ENCODE data around the gene ATG5. TPM values are rescaled to one million over a fixed set of nuclear protein-coding genes. Genes with fewer than 3 reads are reported as not detected.

The ATG5 gene
- total and polyA plus RNA-seq, 9 of the 15 experiments (the other 6 are each of a cell fraction or from before 2014, with no cell fraction given) = 29.0 to 80.0 (median 53.2) TPM

DNA sequence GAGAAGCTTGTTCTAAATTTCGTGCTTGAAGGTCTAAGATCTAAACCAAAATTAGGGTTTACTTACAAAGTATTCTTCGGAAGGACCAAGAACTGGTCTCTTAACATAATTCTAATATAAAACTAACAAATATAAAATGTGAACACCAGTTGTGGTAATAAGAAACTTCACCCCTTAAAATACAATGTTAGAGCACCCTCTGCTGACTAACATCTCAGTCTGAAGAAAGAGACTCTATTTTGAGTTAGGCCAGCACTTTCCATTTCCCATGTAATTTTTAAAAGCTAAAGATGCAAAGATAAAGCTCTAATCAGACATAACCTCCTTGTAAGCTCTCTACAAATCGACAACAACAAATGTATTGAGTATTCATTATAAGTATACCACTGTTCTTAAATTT, 24.6 kb downstream of the ATG5 start (continued):
- TF ChIP-seq ATF1 (CRISPR knock-in tag; IDR thresholded peaks at IDR 0.05) (no peak), ATF1 (tag; IDR thresholded peaks at IDR 0.05) (no peak), PML (IDR thresholded peaks at IDR 0.05; ENCODE audit: low read length) (no peak), POLR2H (tag; IDR thresholded peaks at IDR 0.05; ENCODE audit: low read depth) (no peak), ZNF143 (CRISPR knock-in tag; IDR thresholded peaks at IDR 0.05) (no peak), BACH1 (tag; IDR thresholded peaks at IDR 0.05) (no peak), ZC3H8 (IDR thresholded peaks at IDR 0.05) (no peak), JUND (IDR thresholded peaks at IDR 0.05; ENCODE audit: borderline replicate concordance, low read depth, low read length) (no peak), JUND (tag; IDR thresholded peaks at IDR 0.05; ENCODE audit: borderline replicate concordance, low read depth, low read length) (no peak), MTA1 (IDR thresholded peaks at IDR 0.05; ENCODE audit: borderline replicate concordance) (no peak), ZNF140 (CRISPR knock-in tag; IDR thresholded peaks at IDR 0.05) (no peak)
- TF ChIP-seq, protein P1, sequence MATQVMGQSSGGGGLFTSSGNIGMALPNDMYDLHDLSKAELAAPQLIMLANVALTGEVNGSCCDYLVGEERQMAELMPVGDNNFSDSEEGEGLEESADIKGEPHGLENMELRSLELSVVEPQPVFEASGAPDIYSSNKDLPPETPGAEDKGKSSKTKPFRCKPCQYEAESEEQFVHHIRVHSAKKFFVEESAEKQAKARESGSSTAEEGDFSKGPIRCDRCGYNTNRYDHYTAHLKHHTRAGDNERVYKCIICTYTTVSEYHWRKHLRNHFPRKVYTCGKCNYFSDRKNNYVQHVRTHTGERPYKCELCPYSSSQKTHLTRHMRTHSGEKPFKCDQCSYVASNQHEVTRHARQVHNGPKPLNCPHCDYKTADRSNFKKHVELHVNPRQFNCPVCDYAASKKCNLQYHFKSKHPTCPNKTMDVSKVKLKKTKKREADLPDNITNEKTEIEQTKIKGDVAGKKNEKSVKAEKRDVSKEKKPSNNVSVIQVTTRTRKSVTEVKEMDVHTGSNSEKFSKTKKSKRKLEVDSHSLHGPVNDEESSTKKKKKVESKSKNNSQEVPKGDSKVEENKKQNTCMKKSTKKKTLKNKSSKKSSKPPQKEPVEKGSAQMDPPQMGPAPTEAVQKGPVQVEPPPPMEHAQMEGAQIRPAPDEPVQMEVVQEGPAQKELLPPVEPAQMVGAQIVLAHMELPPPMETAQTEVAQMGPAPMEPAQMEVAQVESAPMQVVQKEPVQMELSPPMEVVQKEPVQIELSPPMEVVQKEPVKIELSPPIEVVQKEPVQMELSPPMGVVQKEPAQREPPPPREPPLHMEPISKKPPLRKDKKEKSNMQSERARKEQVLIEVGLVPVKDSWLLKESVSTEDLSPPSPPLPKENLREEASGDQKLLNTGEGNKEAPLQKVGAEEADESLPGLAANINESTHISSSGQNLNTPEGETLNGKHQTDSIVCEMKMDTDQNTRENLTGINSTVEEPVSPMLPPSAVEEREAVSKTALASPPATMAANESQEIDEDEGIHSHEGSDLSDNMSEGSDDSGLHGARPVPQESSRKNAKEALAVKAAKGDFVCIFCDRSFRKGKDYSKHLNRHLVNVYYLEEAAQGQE (IDR thresholded peaks at IDR 0.05; ENCODE audit: borderline replicate concordance) = peak; percentile 46; the same call in 1 of the 2 replicates
- TF ChIP-seq, protein P1 (CRISPR knock-in tag; IDR thresholded peaks at IDR 0.05; ENCODE audit: low read depth) = no peak
- TF ChIP-seq, protein P2, sequence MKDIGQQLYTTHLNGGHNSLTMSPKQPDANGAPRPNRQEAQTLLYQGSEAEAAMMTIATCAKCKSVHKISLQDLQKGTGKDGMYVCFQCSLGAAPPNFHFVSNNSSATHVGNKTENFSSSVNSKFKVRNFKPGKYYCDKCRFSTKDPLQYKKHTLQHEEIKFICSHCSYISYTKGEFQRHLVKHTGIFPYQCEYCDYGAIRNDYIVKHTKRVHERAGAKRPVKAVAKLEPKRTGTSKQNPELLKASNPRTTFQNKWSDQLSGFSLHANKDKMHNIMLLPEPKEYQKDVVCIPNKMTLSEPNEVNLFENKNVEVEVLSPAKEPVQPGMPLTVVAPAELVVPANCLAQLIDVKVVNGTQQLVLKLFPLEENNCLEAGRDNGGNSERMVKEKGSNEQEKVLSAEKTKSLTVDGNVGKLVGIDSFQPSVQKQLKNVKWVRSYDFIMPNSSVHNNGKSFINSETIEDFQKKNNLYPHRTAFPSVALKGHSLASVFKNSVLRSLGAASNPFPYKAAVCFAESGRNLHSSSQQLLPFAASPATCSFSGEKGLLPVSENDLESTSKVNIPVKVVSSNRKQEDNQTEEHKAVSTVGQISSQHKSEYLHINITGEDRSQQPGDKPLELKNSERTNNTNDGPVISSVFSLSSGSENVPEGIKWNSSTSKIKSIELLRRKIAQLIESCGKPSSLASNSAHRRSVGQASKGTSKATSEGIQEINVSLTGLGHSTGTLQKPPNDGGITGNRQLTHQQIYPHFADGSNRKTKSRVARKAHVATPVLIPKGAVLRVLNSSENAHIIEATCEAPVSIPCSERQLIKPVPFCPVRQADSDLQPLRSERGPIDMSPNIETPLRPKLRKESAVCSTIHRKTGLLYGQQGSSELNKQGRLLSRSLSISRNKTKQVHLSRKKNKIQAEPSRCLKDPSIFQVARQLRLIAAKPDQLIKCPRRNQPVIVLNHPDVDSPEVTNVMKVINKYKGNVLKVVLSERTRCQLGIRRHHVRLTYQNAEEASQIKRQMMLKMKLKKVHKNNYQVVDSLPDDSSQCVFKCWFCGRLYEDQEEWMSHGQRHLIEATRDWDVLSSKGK (CRISPR knock-in tag; IDR thresholded peaks at IDR 0.05) = no peak
- TF ChIP-seq, protein P3, sequence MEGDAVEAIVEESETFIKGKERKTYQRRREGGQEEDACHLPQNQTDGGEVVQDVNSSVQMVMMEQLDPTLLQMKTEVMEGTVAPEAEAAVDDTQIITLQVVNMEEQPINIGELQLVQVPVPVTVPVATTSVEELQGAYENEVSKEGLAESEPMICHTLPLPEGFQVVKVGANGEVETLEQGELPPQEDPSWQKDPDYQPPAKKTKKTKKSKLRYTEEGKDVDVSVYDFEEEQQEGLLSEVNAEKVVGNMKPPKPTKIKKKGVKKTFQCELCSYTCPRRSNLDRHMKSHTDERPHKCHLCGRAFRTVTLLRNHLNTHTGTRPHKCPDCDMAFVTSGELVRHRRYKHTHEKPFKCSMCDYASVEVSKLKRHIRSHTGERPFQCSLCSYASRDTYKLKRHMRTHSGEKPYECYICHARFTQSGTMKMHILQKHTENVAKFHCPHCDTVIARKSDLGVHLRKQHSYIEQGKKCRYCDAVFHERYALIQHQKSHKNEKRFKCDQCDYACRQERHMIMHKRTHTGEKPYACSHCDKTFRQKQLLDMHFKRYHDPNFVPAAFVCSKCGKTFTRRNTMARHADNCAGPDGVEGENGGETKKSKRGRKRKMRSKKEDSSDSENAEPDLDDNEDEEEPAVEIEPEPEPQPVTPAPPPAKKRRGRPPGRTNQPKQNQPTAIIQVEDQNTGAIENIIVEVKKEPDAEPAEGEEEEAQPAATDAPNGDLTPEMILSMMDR (IDR thresholded peaks at IDR 0.05 in 2 of 3, conservative IDR thresholded peaks at IDR 0.05 in 1 of 3; ENCODE audit: insufficient read depth in 2 of 3, low read depth in 1 of 3, low read length in 3 of 3) = peak in 2 of 3 experiments; percentile 35 to 55; a peak in 4 of 6 replicates

Data from K562 (cell line).